ENCODE results near the gene NET1. TPM values are rescaled to one million over a fixed set of nuclear protein-coding genes. Genes with fewer than 3 reads are reported as not detected.
"Not testable (repeated sequence)": the region's sequence is repeated elsewhere in the genome, so short reads cannot be mapped to it uniquely, and the experiment has no call there.

NET1 gene
- total and polyA plus RNA-seq, 2 donors = 54.0 to 108 TPM

GRCh38 chr10:5385224-5385623 lies 27.1 kb upstream of the NET1 start:
- no peak for DNase-seq (ENCODE audit: extremely low spot score)
- Histone ChIP-seq H3K36me3 (ENCODE audit: insufficient read depth) (no peaks in the 10 kb centered on the region), H3K27ac (ENCODE audit: low read depth) (no peak overlapping the region), H3K4me1 (ENCODE audit: insufficient read depth) (no peaks in the 10 kb centered on the region), H3K4me3 (ENCODE audit: low read depth, low read length) (no peak overlapping the region)
- 79% methylated on average over 2 of the region's 2 CpGs for WGBS

GRCh38 chr10:5387169-5387568 lies 25.2 kb upstream of the NET1 start:
- Histone ChIP-seq H3K27ac (ENCODE audit: low read depth) (no peak overlapping the region), H3K4me3 (ENCODE audit: low read depth, low read length) (no peak overlapping the region), H3K36me3 (ENCODE audit: insufficient read depth) (no peaks in the 10 kb centered on the region), H3K4me1 (ENCODE audit: insufficient read depth) (no peaks in the 10 kb centered on the region)
- DNase-seq (ENCODE audit: extremely low spot score) = no peak
- 79% methylated on average over 5 of the region's 5 CpGs for WGBS

- H3K27ac ChIP-seq (ENCODE audit: low read depth) = no peak overlapping the region
- WGBS = 99% methylated on average over 1 of the region's 1 CpG
- no peaks in the 10 kb centered on the region for H3K36me3 ChIP-seq (ENCODE audit: insufficient read depth)
- DNase-seq (ENCODE audit: extremely low spot score) = no peak
- H3K4me3 ChIP-seq (ENCODE audit: low read depth, low read length) = no peak overlapping the region
- no peaks in the 10 kb centered on the region for H3K4me1 ChIP-seq (ENCODE audit: insufficient read depth)
Observed at GRCh38 chr10:5390607-5391205, 21.7 kb upstream of the NET1 start.

GRCh38 chr10:5391790-5392189 lies 20.6 kb upstream of the NET1 start:
- H3K27ac ChIP-seq (ENCODE audit: low read depth) = no peak overlapping the region
- no peaks in the 10 kb centered on the region for H3K36me3 ChIP-seq (ENCODE audit: insufficient read depth)
- H3K4me1 ChIP-seq (ENCODE audit: insufficient read depth) = no peaks in the 10 kb centered on the region
- no peak overlapping the region for H3K4me3 ChIP-seq (ENCODE audit: low read depth, low read length)
- DNase-seq (ENCODE audit: extremely low spot score) = no peak
- WGBS = 94% methylated on average over 3 of the region's 3 CpGs

GRCh38 chr10:5393529-5393928 lies 18.8 kb upstream of the NET1 start:
- Histone ChIP-seq H3K4me3 (ENCODE audit: low read depth, low read length) (no peak overlapping the region), H3K36me3 (ENCODE audit: insufficient read depth) (no peaks in the 10 kb centered on the region), H3K27ac (ENCODE audit: low read depth) (no peak overlapping the region), H3K4me1 (ENCODE audit: insufficient read depth) (no peaks in the 10 kb centered on the region)
- WGBS = 93% methylated on average over 14 of the region's 14 CpGs
- no peak for DNase-seq (ENCODE audit: extremely low spot score)

- no peak for DNase-seq (ENCODE audit: extremely low spot score)
- WGBS = 90% methylated on average over 18 of the region's 18 CpGs
- Histone ChIP-seq H3K36me3 (ENCODE audit: insufficient read depth) (no peaks in the 10 kb centered on the region), H3K27ac (ENCODE audit: low read depth) (no peak overlapping the region), H3K4me3 (ENCODE audit: low read depth, low read length) (no peak overlapping the region), H3K4me1 (ENCODE audit: insufficient read depth) (no peaks in the 10 kb centered on the region)
Observed at GRCh38 chr10:5395168-5395567, 17.2 kb upstream of the NET1 start.

GRCh38 chr10:5396556-5397300 lies 15.6 kb upstream of the NET1 start:
- WGBS = 82% methylated on average over 12 of the region's 12 CpGs
- no peak for DNase-seq (ENCODE audit: extremely low spot score)
- H3K4me3 ChIP-seq (ENCODE audit: low read depth, low read length) = no peak overlapping the region
- H3K27ac ChIP-seq (ENCODE audit: low read depth) = no peak overlapping the region
- H3K36me3 ChIP-seq (ENCODE audit: insufficient read depth) = no peaks in the 10 kb centered on the region
- no peaks in the 10 kb centered on the region for H3K4me1 ChIP-seq (ENCODE audit: insufficient read depth)

- H3K36me3 ChIP-seq (ENCODE audit: insufficient read depth) = no peaks in the 10 kb centered on the region
- H3K4me3 ChIP-seq (ENCODE audit: low read depth, low read length) = no peak overlapping the region
- DNase-seq (ENCODE audit: extremely low spot score) = no peak
- no peaks in the 10 kb centered on the region for H3K4me1 ChIP-seq (ENCODE audit: insufficient read depth)
- no peak overlapping the region for H3K27ac ChIP-seq (ENCODE audit: low read depth)
- 67% methylated on average over 6 of the region's 6 CpGs for WGBS
Observed at GRCh38 chr10:5399332-5399731, 13.0 kb upstream of the NET1 start.

- H3K36me3 ChIP-seq (ENCODE audit: insufficient read depth) = no peaks in the 10 kb centered on the region
- no peaks in the 10 kb centered on the region for H3K4me1 ChIP-seq (ENCODE audit: insufficient read depth)
- no peak overlapping the region for H3K27ac ChIP-seq (ENCODE audit: low read depth)
- no peak for DNase-seq (ENCODE audit: extremely low spot score)
- 82% methylated on average over 9 of the region's 9 CpGs for WGBS
- H3K4me3 ChIP-seq (ENCODE audit: low read depth, low read length) = no peak overlapping the region
Observed at GRCh38 chr10:5400468-5401240, 11.7 kb upstream of the NET1 start.

GRCh38 chr10:5402798-5403197 lies 9.6 kb upstream of the NET1 start:
- H3K4me3 ChIP-seq (ENCODE audit: low read depth, low read length) = no peak overlapping the region
- no peak overlapping the region for H3K27ac ChIP-seq (ENCODE audit: low read depth)
- no peaks in the 10 kb centered on the region for H3K36me3 ChIP-seq (ENCODE audit: insufficient read depth)
- no peaks in the 10 kb centered on the region for H3K4me1 ChIP-seq (ENCODE audit: insufficient read depth)
- DNase-seq (ENCODE audit: extremely low spot score) = no peak
- WGBS = 80% methylated on average over 3 of the region's 3 CpGs

- Histone ChIP-seq H3K36me3 (ENCODE audit: insufficient read depth) (no peaks in the 10 kb centered on the region), H3K4me1 (ENCODE audit: insufficient read depth) (no peaks in the 10 kb centered on the region), H3K27ac (ENCODE audit: low read depth) (no peak within 1 kb of the TSS), H3K4me3 (ENCODE audit: low read depth, low read length) (no peak within 1 kb of the TSS)
- WGBS = 71% methylated on average over 8 of the region's 8 CpGs
- DNase-seq (ENCODE audit: extremely low spot score) = no peak
Observed at GRCh38 chr10:5404208-5405041, 7.9 kb upstream of the NET1 start, which contains the start of gene TUBAL3. TSS of gene TUBAL3 (minus strand) at chr10:5404828. CDS start at chr10:5404792, 36 bp downstream.

- DNase-seq (ENCODE audit: extremely low spot score) = no peak
- WGBS = 56% methylated on average over 1 of the region's 1 CpG
- Histone ChIP-seq H3K4me3 (ENCODE audit: low read depth, low read length) (no peak overlapping the region), H3K36me3 (ENCODE audit: insufficient read depth) (no peaks in the 10 kb centered on the region), H3K4me1 (ENCODE audit: insufficient read depth) (no peaks in the 10 kb centered on the region), H3K27ac (ENCODE audit: low read depth) (no peak overlapping the region)
Observed at GRCh38 chr10:5406918-5407317, 5.4 kb upstream of the NET1 start.

GRCh38 chr10:5410787-5411186 lies 1.6 kb upstream of the NET1 start:
- not testable (repeated sequence) for DNase-seq (ENCODE audit: extremely low spot score); H3K36me3 ChIP-seq (ENCODE audit: insufficient read depth); H3K4me1 ChIP-seq (ENCODE audit: insufficient read depth); H3K4me3 ChIP-seq (ENCODE audit: low read depth, low read length); H3K27ac ChIP-seq (ENCODE audit: low read depth)
